NCI-H2196 (cell line): ENCODE measurements around the gene NUAK2.

Source experiments
- DNase-seq: peaks from one replicate; lab custom pipeline; 2025; ENCODE audit not compliant: unreplicated experiment; lab: John Stamatoyannopoulos, UW

Gene NUAK2

GRCh38 chr1:205258719-205259118 is 62.8 kb downstream of the NUAK2 start:
- DNase-seq: no peak

GRCh38 chr1:205258261-205258691 is 63.3 kb downstream of the NUAK2 start:
- DNase-seq: no peak

- no peak for DNase-seq
Observed at GRCh38 chr1:205257735-205258134, 63.8 kb downstream of the NUAK2 start.

- no peak for DNase-seq
Observed at GRCh38 chr1:205256951-205257625, 64.5 kb downstream of the NUAK2 start.

GRCh38 chr1:205255941-205256780 is 65.4 kb downstream of the NUAK2 start:
- peak; percentile 85 for DNase-seq
